HEK293T (cell line): ENCODE data around the gene SLC25A34.

Source experiments
- FOXK2 ChIP-seq: fragments of 450-650 bp; IDR thresholded peaks from 2 replicates; pipeline ENCODE4 v1.6.1; 2016; ENCODE audit warnings: mild to moderate bottlenecking
- HDGF ChIP-seq: fragments of 450-650 bp; IDR thresholded peaks from 2 replicates; pipeline ENCODE4 v1.6.1; 2017; ENCODE audit warnings: antibody characterized with exemption, borderline replicate concordance
- L3MBTL2 ChIP-seq: fragments of 450-650 bp; conservative IDR thresholded peaks from 2 replicates; pipeline ENCODE4 v1.6.1; 2016; ENCODE audit warnings: mild to moderate bottlenecking
- SP1 ChIP-seq: fragments of 450-650 bp; IDR thresholded peaks from 2 replicates; pipeline ENCODE4 v1.6.1; 2017
- SUZ12 ChIP-seq: fragments of 450-650 bp; IDR thresholded peaks from 2 replicates; pipeline ENCODE4 v1.6.1; 2016; ENCODE audit warnings: mild to moderate bottlenecking

DNA sequence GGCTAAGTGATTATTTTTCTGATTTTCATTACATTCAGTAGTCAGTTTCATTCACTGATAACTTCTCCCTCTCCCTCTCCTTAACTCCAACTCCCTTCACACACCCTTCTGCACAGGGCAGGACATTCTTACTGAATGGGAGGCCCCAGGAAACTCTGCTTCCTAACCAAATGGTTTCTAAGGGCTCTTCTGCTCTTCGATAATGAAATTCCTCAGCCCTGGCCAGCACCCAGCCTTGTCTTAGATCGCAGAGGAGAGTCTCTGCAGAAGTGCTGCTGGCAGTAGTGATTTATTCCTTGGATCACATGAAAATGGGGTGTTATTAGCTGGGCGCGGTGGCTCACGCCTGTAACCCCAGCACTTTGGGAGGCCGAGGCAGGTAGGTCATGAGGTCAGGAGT lies 35.5 kb upstream of the SLC25A34 start:
- TF ChIP-seq SUZ12 = no peak
- TF ChIP-seq L3MBTL2 = no peak
- TF ChIP-seq HDGF = no peak
- TF ChIP-seq FOXK2 = no peak
- TF ChIP-seq SP1 = no peak
